GM21526 (cell line): ENCODE measurements around the gene P2RX2.

Experiments
- ATAC-seq: cut with Tn5 transposase; IDR thresholded peaks from one replicate; pipeline ENCODE4 v1.9.1; 2021; ENCODE audit warnings: moderate library complexity; ENCODE audit not compliant: unreplicated experiment, low FRiP score

P2RX2 gene

GRCh38 chr12:132633398-132633797 is 14.8 kb downstream of the P2RX2 start:
- no peak for ATAC-seq

DNA sequence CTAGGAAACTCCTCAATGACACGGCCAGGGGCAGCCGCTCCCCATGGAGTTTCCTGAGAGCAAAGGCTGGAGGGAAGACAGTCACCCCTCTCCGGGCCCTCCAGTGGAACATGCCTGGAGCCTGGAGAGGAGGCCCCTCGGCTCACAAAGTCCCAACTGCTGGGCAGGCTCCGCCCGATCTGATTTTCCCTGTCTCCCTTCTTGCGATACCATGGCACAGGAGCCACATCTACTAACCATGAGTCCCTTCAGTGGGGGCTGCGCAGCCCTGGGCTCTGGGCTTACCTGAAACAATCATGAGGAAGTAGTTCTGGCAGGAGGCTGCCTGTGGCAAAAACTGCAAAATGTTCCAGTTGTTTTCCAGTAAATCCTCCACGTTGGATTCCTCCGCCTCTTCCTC is 15.3 kb downstream of the P2RX2 start:
- ATAC-seq: no peak

GRCh38 chr12:132634411-132634990 is 15.9 kb downstream of the P2RX2 start:
- no peak for ATAC-seq

- no peak for ATAC-seq
These were observed 16.7 kb downstream of the P2RX2 start for GRCh38 chr12:132635076-132635955.

- no peak for ATAC-seq
These were observed 19.2 kb downstream of the P2RX2 start for GRCh38 chr12:132637811-132638210.

GRCh38 chr12:132638541-132639408 is 20.2 kb downstream of the P2RX2 start:
- ATAC-seq: no peak

- ATAC-seq: no peak
These were observed 21.5 kb downstream of the P2RX2 start for GRCh38 chr12:132639956-132640520.

DNA sequence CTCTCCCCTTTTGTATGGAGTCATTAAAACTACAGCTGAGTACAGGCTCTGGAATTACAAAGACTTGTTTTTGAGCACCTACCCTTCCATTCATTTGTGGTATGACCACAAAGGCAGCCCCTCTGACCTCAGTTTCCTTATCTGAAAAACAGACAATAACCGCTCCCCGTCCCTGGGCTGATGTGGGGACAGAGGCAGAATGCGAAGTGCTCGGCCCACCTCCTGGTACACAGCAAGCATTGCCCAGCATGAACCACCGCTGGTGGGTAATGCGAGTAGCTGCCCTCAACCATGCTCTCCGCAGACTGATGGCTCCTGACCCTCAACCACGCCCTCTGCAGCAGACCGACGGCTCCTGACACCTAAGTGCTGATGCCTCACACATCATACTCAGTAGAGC is 22.4 kb downstream of the P2RX2 start:
- no peak for ATAC-seq

DNA sequence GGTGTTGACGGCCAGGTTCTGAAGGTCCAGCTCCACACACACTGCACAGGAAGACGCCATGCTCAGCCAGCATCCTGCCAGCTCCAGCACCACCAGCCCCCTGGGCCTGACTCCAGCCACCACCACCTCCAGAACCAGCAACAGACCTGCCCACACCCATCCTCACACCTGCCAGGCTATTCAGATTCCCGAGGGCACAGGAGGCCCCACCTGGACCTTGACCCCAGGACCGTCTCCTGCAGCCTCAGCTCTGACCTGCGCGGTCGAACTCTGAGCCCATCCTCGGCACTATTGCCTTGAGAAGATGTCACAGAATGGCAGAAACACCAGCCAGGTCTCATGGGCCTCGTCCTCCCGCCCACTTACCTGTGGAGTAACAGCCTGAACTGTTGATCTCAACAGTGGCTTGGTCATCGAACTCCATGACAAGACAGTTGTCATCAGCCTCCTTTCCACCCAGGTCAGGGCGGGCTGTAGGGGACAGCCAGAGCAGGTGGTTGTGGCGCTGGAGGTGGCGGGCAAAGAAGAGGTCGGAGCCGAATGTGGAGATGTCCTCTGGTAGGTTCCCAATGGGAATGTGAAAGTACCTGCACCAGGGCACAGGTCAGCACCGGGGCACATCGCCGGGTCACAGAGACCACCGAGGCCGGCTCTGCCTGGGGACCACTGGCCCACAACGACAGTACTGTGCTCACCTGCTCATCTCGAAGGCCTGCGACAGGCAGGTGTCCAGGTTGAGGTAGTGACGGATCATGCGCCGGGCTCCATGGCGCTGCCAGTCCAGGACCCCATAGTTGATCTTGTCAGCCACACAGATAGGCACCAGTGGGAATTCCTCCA is 23.5 kb downstream of the P2RX2 start:
- no peak for ATAC-seq

GRCh38 chr12:132642846-132643835 is 24.6 kb downstream of the P2RX2 start:
- no peak for ATAC-seq

DNA sequence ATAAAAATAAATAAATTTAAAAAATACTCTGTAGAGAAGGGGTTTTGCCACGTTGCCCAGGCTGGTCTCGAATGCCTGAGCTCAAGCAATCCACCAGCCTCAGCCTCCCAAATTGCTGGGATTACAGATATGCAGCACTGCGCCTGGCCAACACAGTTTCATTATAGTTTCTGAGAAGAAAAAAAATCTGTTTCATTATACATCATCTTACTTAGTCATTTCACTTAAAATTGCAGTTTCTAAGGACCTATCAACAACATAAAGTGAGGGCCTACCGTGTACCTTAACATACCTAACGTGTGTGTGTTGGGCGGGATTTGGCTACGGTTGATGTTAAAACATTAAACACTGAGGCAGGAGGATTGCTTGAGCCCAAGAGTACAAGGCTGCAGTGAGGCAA is 28.3 kb downstream of the P2RX2 start:
- no peak for ATAC-seq

DNA sequence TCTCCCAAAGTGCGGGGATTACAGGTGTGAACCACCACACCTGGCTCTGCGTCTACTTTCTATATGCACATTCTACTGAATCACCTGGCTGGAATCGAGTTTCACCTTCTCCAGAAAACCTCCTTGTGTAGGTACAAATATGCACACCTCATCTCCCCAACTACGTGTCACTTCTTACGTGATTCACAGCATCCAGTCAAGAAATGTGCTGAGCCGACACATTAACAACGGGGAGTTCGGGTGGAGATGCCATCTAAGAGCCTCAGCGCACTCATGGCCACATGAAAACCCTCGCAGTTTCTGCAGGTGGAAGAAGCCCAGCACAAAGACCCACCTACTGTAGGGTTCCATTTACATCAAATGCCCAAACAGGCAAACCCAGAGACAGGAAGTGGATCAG is 29.3 kb downstream of the P2RX2 start:
- ATAC-seq: no peak

- ATAC-seq: no peak
These were observed 30.1 kb downstream of the P2RX2 start for GRCh38 chr12:132648616-132649225.

DNA sequence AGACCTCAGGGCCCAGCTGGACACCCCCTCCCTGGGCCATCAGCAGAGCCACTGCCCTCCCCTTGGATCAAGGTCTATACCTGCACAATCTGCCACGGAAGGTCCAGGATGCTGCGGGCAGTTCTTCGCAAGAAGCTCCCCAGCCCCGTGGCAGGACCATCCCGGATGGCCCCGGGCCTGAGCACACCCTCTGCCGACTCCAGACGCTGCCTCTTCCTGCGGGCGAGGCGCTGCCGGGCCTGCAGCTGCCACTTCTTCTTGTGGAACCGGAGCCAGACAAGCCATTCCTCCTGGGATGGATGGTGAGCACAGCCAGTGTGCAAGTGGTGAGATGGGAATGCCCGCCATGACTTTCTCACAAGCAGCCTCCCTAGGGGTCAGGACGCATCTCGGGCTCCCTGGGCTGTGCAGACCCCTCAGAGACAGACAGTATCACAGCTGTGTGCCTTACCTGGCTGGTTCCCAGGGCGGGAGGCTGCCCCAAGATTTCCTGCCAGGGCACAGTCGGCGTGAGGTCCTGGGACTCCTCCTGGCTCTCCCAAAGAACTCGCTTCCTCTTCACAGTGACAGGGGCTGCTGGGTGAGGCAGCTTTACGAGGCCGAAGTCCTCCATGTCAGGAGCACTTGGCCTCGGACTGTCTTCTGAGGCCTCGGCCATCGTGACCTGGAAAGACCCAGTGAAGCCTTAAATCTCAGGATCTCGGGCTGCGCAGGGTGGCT is 30.8 kb downstream of the P2RX2 start:
- no peak for ATAC-seq

DNA sequence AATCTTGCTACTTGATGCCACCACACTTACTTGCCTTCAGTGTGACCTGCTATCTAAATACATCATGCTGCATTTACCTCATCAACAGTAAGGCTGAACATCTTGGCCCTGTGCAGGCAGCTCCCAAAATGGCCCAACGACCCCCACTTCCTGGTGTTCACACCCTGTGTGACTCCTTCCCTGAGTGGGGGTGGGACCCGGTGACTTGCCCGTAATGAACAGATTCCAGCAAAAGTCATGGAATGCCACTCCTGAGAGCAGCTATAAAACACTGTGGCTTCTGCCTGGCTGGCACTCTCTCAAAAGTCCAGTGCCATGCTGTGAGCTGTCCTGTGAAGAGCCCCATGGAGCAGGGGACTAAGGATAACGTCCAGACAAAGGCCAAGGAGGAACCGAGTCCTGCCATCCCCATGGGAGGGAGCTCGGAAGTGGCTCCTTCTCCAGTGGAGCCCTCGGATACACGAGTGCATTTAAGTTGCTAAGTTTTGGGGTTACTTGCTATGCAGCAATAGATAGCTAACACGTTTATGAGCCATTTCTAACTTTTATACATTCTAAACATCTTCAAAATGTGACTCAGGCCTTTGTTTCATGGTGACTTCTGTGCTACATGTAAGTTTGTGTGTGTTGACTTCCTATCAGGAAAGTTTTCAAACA is 33.0 kb downstream of the P2RX2 start:
- no peak for ATAC-seq

- no peak for ATAC-seq
These were observed 35.2 kb downstream of the P2RX2 start for GRCh38 chr12:132653567-132654290.
